ENCODE results near the gene INPP5A. TPM values are rescaled to one million over a fixed set of nuclear protein-coding genes. Genes with fewer than 3 reads are reported as not detected.

The INPP5A gene
- total RNA-seq, 1 donor from 2014 or later, result 29.5 TPM

DNA sequence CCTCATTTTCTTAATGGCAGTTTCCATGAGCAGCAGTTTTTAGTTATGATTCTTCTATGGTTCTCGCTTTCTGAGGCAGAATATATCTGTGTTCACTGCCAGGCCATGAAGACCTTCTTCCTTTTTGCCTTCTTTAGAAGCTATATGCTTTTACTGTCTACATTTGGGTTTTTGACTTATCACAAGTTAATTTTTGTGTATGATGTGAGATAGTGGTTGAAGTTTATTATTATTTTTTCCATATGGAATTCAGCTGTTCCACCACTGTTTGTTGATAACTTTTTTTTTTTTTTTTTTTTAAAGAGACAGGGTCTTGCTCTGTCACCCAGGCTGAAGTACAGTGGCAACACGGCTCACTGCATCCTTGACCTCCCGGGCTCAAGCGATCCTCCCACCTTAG lies 44.5 kb downstream of the INPP5A start:
- Histone ChIP-seq H3K4me3 (ENCODE audit: low read depth, low read length) (no peak overlapping the region), H3K27me3 (ENCODE audit: control insufficient read depth, insufficient read depth, low read length) (no peaks in the 10 kb centered on the region), H3K36me3 (ENCODE audit: control insufficient read depth, insufficient read depth, low read length) (no peaks in the 10 kb centered on the region)
- TF ChIP-seq, protein P1, sequence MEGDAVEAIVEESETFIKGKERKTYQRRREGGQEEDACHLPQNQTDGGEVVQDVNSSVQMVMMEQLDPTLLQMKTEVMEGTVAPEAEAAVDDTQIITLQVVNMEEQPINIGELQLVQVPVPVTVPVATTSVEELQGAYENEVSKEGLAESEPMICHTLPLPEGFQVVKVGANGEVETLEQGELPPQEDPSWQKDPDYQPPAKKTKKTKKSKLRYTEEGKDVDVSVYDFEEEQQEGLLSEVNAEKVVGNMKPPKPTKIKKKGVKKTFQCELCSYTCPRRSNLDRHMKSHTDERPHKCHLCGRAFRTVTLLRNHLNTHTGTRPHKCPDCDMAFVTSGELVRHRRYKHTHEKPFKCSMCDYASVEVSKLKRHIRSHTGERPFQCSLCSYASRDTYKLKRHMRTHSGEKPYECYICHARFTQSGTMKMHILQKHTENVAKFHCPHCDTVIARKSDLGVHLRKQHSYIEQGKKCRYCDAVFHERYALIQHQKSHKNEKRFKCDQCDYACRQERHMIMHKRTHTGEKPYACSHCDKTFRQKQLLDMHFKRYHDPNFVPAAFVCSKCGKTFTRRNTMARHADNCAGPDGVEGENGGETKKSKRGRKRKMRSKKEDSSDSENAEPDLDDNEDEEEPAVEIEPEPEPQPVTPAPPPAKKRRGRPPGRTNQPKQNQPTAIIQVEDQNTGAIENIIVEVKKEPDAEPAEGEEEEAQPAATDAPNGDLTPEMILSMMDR (IDR thresholded peaks at IDR 0.05; ENCODE audit: insufficient read depth, low read length, severe bottlenecking), result no peak
- no peak for DNase-seq (ENCODE audit: low read depth)
- no peak for FAIRE-seq

DNA sequence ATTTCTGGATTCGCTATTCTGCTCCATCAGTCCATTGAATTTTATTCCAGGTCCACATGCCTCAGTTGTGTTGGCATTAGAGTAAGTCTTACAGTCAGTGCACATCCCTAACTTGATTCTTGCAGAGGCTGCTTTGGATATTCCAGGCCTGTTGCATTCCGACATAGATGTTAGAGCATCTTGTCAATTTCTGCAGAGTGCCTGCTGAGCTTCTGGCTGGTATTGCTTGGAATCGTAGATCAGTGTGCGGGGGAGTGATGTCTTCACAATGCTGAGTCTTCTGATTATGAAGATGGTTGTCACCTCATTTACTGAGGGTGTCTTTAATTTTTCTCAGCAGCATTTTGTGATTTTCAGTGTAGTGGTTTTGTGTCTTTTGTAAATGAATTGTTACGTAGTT lies 45.2 kb downstream of the INPP5A start:
- TF ChIP-seq, protein P1 (IDR thresholded peaks at IDR 0.05; ENCODE audit: insufficient read depth, low read length, severe bottlenecking), result no peak
- no peak overlapping the region for H3K4me3 ChIP-seq (ENCODE audit: low read depth, low read length)
- no peaks in the 10 kb centered on the region for H3K36me3 ChIP-seq (ENCODE audit: control insufficient read depth, insufficient read depth, low read length)
- FAIRE-seq (no peak), DNase-seq (ENCODE audit: low read depth) (no peak)
- no peaks in the 10 kb centered on the region for H3K27me3 ChIP-seq (ENCODE audit: control insufficient read depth, insufficient read depth, low read length)

DNA sequence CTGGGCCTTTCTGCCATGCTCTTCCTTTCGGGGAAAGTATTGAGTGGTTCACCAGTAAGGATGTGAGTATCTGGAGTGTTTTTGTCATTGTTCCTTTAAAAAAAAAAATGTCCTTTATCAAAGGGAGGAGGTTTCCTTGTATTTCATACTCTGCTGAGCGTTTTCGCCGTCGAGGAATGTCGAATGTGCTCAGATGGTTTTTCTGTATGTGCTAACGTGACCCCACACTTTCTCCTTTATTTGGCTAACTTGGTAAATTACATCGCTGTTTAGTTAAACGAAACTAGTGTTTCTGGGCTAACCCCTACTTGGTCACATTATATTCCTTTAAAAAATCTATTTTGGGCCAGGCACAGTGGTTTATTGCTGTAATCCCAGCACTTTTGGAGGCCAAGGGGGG lies 45.9 kb downstream of the INPP5A start:
- Histone ChIP-seq H3K27me3 (ENCODE audit: control insufficient read depth, insufficient read depth, low read length) (no peaks in the 10 kb centered on the region), H3K36me3 (ENCODE audit: control insufficient read depth, insufficient read depth, low read length) (no peaks in the 10 kb centered on the region), H3K4me3 (ENCODE audit: low read depth, low read length) (no peak overlapping the region)
- TF ChIP-seq, protein P1 (IDR thresholded peaks at IDR 0.05; ENCODE audit: insufficient read depth, low read length, severe bottlenecking), result no peak
- FAIRE-seq (no peak), DNase-seq (ENCODE audit: low read depth) (no peak)

DNA sequence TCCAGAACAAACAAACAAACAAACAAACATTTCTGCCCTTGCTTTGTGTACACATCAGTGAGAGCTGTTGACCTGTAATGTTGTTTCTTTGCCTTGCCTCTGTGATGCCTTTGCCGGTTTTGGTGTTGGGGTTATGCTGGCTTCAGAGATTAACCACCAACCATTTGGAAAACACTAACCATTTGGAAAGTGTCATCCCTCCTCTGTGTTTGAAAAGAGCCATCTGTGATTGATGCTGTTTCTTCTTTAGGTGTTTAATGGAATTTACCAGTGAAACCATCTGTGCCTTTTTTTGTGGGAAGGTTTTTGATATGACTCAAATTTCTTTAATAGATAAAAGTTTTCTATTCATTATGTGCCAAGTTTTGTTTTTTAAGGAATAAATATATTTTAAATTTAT lies 46.5 kb downstream of the INPP5A start:
- DNase-seq (ENCODE audit: low read depth) (no peak), FAIRE-seq (no peak)
- TF ChIP-seq, protein P1 (IDR thresholded peaks at IDR 0.05; ENCODE audit: insufficient read depth, low read length, severe bottlenecking), result no peak
- no peak overlapping the region for H3K4me3 ChIP-seq (ENCODE audit: low read depth, low read length)
- no peaks in the 10 kb centered on the region for H3K36me3 ChIP-seq (ENCODE audit: control insufficient read depth, insufficient read depth, low read length)
- H3K27me3 ChIP-seq (ENCODE audit: control insufficient read depth, insufficient read depth, low read length), result no peaks in the 10 kb centered on the region

DNA sequence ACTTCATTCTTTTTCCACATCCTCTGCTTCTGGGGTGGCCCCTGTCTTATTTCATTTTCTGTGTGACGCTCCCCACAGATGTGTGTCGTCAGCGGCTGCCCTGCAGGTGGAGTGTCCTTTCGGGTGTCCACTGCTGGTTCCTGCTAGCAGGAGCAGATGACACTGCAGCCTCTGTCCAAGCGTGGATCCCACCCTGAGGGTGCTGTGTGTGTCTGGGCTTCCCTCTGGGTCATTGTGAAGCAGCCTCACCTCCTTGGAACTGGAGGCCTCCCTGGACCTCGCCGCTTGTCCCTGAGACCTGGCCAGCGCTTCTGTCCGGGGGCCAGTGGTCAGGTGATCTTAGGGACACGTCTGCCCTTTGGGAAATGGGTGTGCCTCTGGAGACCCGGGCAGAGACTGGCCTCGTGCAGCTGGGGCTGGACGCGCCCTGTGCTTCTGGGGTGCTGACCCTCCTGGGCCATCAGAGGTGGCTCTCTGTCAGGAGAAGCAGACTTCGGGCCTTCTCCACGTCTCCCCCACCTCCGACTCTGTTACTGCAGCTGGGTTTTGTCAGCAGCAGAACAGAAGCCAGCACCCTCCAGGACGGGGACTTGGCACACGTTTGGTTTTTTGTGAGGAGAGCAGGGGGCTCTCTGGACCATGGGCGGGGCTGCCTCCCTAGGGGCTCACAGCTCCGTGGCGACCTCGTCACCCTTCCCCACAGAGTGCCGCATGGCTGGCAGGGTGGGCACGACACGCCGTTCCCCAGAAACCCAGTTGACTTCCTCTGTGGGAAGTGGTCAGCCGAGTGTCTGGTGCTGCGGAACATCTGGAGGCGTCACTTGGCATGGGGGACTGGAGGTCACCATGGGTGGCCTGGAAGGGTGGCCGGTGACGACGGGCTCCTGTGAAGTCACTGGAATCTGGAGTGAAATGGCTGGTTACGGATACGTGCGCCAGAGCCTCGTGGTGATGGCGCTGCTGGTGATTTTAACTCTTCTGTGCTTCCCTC lies 48.4 kb downstream of the INPP5A start:
- no peaks in the 10 kb centered on the region for H3K27me3 ChIP-seq (ENCODE audit: control insufficient read depth, insufficient read depth, low read length)
- TF ChIP-seq, protein P1 (IDR thresholded peaks at IDR 0.05; ENCODE audit: insufficient read depth, low read length, severe bottlenecking), result no peak
- H3K36me3 ChIP-seq (ENCODE audit: control insufficient read depth, insufficient read depth, low read length), result no peaks in the 10 kb centered on the region
- FAIRE-seq, result no peak
- H3K4me3 ChIP-seq (ENCODE audit: low read depth, low read length), result no peak overlapping the region
- DNase-seq (ENCODE audit: low read depth), result no peak

All from bronchial epithelial cell (primary cell).